Tibial nerve (tissue), 4 donors: ENCODE data around the gene PPDPF. TPM values are rescaled to one million over a fixed set of nuclear protein-coding genes. Genes with fewer than 3 reads are reported as not detected.

Source experiments
- DNase-seq, 2 donors: peaks; one replicate each; pipeline ENCODE4 v3.0.0-alpha.2; 2019; ENCODE audit warnings: low spot score in 2 of 2
- H3K27ac ChIP-seq, 4 donors: fragments of 200-600 bp; sonication (generic) in 3 of 4; one replicate each; pipeline ENCODE4 v1.5.1; 2017 to 2019; ENCODE audit warnings: mild to moderate bottlenecking in 1 of 4
- H3K27me3 ChIP-seq, 2 donors: fragments of 200-600 bp; sonication (generic) in 1 of 2; one replicate each; pipeline versions ENCODE4 v1.5.1 to v1.6.0; 2017 to 2019
- H3K36me3 ChIP-seq, 3 donors: fragments of 200-600 bp; sonication (generic); one replicate each; pipeline ENCODE4 v1.5.1; 2018 to 2019
- H3K4me1 ChIP-seq, 4 donors: fragments of 200-600 bp; sonication (generic) in 3 of 4; one replicate each; pipeline ENCODE4 v1.5.1; 2017 to 2019
- H3K4me3 ChIP-seq, 4 donors: fragments of 200-600 bp; sonication (generic) in 3 of 4; one replicate each; pipeline ENCODE4 v1.5.1; 2017 to 2019; ENCODE audit warnings: mild to moderate bottlenecking in 1 of 4, moderate library complexity in 1 of 4
- H3K9me3 ChIP-seq, 4 donors: fragments of 200-600 bp; sonication (generic) in 3 of 4; one replicate each; pipeline ENCODE4 v1.5.1; 2017 to 2019
- EP300 ChIP-seq, 2 donors: sonication (generic); formaldehyde crosslinking; IDR thresholded peaks; one replicate each; pipeline ENCODE4 v1.6.1; 2017; ENCODE audit warnings: antibody characterized with exemption in 2 of 2, mild to moderate bottlenecking in 1 of 2
- POLR2A ChIP-seq, 2 donors: fragments of 450-650 bp; IDR thresholded peaks; one replicate each; pipeline ENCODE4 v1.6.1; 2017; ENCODE audit warnings: antibody characterized with exemption in 2 of 2, mild to moderate bottlenecking in 2 of 2, moderate library complexity in 2 of 2
- WGBS, 2 donors: methylation state at CpG; one replicate each; pipeline ENCODE4 v1.1.5; 2018; 5-methylcytosine and 5-hydroxymethylcytosine counted together
- total RNA-seq, 4 donors: library from RNA; depleted of rRNA; stranded (reverse); fragments of >200 nt; gene quantifications; one replicate each; pipeline ENCODE4 v1.1.0, GENCODE V29; 2016
- TF ChIP-seq, protein P1 (sequence below), 5 experiments: fragments of 200-600 bp in 3 of 5; fragments of 450-650 bp in 2 of 5; sonication (generic) in 3 of 5; IDR thresholded peaks; one replicate each; pipeline ENCODE4 v1.5.1; 2016 to 2019; ENCODE audit warnings: antibody characterized with exemption in 5 of 5, mild to moderate bottlenecking in 3 of 5, moderate library complexity in 2 of 5

PPDPF gene
- total RNA-seq, 4 donors from 2014 or later: 59.0 to 165 (median 119) TPM

DNA sequence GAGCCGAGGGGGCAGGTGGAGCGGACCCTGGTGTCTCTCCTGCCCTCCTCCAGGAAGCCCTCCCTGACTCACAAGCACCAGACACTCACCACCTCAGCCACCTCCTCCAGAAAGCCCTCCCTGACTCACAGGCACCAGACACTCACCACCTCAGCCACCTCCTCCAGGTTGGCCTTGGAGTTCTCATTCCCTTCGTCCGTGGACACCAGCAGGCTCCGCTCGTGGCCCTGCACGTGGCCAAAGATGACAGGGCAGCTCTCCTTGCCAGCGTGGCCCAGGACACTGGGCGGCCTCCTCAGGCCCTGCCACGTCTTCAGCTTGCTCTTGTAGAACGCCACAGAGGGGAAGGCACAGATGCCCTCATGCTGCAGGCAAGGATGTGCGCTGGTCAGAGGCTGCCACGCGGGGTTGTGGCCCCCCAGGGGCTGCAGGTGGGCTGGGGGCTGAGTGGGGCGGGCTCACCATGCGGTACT, 39.8 kb downstream of the PPDPF start:
- Histone ChIP-seq H3K4me3 (no peak overlapping the region), H3K27ac (no peak overlapping the region), H3K27me3 (no peaks in the 10 kb centered on the region), H3K9me3 (no peaks in the 10 kb centered on the region), H3K4me1 (no peaks in the 10 kb centered on the region), H3K36me3 (peaks cover 6 to 77% (median 7%) of the 10 kb centered on the region in 3 donors)
- WGBS, 2 donors: 92 to 96% methylated on average over 15 to 16 of the region's 16 CpGs
- TF ChIP-seq, protein P1, sequence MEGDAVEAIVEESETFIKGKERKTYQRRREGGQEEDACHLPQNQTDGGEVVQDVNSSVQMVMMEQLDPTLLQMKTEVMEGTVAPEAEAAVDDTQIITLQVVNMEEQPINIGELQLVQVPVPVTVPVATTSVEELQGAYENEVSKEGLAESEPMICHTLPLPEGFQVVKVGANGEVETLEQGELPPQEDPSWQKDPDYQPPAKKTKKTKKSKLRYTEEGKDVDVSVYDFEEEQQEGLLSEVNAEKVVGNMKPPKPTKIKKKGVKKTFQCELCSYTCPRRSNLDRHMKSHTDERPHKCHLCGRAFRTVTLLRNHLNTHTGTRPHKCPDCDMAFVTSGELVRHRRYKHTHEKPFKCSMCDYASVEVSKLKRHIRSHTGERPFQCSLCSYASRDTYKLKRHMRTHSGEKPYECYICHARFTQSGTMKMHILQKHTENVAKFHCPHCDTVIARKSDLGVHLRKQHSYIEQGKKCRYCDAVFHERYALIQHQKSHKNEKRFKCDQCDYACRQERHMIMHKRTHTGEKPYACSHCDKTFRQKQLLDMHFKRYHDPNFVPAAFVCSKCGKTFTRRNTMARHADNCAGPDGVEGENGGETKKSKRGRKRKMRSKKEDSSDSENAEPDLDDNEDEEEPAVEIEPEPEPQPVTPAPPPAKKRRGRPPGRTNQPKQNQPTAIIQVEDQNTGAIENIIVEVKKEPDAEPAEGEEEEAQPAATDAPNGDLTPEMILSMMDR (IDR thresholded peaks at IDR 0.05): no peak
- no peak for TF ChIP-seq POLR2A (IDR thresholded peaks at IDR 0.05)
- TF ChIP-seq EP300 (IDR thresholded peaks at IDR 0.05): no peak
- no peak for DNase-seq

DNA sequence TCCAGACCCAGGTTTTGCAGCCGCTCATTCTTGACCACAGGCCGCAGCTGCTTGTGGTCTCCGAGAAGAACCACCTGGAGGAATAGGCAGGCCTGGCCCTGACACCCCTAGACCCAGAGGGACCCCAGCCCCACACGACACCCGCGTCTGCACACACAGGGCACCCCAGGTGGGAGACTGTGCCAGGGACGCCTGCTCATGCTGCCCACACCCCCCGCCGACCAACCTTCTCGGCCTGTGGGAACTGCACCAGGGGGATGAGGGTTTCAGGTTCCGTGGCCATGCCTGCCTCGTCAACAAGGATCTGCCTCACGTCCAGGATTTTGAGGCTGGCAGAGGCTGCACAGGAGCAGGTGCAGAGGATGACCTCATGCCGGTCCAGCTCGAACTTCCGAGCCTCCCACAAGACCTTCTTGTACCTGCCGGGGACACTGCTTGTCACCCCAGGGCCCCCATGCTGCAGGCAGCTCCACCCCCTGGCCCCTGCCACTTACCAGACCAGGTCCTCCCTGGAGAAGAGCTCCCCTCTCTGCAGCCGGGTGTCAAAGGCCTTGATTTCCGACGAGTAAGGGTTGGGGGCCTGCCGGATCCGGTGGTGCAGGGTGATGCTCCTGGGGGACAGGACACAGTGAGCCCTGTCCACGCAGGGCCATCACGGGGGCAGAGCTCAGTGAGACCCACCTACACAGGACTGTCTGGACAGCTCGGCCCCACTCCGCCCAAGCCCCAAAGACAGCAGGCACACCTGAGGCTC, 40.5 kb downstream of the PPDPF start:
- Histone ChIP-seq H3K4me1 (no peaks in the 10 kb centered on the region), H3K4me3 (no peak overlapping the region), H3K36me3 (peaks cover 6 to 84% (median 7%) of the 10 kb centered on the region in 3 donors), H3K27ac (no peak overlapping the region), H3K9me3 (no peaks in the 10 kb centered on the region), H3K27me3 (no peaks in the 10 kb centered on the region)
- WGBS, 2 donors: 84 to 91% methylated on average over 14 to 22 of the region's 26 CpGs
- no peak for DNase-seq
- TF ChIP-seq EP300 (IDR thresholded peaks at IDR 0.05): no peak

DNA sequence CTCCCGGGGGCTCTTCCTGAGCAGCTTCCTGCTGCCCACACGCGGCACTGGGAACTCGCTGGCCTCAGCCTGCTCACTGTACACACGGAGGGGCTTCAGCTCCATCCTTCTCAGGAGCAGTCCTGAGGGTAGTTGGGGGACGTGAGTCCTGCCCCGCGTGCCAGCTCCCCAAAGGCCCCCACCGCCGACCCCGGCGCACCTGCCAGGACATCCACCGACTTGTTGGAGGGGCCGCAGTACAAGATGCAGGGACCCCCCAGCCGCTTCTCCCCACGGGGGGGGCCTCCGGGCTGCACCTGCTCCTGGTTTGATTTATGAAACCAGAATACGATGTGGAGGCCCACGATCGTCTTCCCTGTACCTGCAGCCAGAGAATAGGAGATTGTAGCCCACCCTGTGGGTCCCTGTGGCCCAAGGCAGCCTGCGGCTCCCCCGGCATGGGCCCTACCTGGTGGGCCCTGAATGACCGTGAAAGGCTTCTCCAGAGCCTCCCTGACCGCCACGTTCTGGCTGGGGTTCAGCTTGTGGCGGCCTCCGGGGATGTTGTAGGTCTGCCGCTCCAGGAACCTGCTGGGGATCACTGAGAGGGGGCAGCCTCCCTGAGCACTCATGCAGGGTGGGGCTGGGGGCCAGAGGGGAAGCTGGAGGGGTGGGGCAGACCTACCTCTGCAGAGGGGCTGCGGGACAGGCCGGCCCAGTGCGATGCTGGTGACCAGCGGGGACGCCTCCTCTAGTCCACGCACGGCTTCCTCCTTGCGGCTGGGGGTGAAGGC, 41.2 kb downstream of the PPDPF start:
- Histone ChIP-seq H3K9me3 (no peaks in the 10 kb centered on the region), H3K4me3 (no peak overlapping the region), H3K27me3 (no peaks in the 10 kb centered on the region), H3K27ac (no peak overlapping the region), H3K36me3 (peaks cover 6 to 92% (median 7%) of the 10 kb centered on the region in 3 donors), H3K4me1 (no peaks in the 10 kb centered on the region)
- DNase-seq: no peak
- 83 to 86% methylated on average over 20 to 24 of the region's 36 CpGs for WGBS, 2 donors
- TF ChIP-seq, protein P1 (IDR thresholded peaks at IDR 0.05): no peak
- TF ChIP-seq EP300 (IDR thresholded peaks at IDR 0.05) (no peak), POLR2A (IDR thresholded peaks at IDR 0.05) (no peak)

DNA sequence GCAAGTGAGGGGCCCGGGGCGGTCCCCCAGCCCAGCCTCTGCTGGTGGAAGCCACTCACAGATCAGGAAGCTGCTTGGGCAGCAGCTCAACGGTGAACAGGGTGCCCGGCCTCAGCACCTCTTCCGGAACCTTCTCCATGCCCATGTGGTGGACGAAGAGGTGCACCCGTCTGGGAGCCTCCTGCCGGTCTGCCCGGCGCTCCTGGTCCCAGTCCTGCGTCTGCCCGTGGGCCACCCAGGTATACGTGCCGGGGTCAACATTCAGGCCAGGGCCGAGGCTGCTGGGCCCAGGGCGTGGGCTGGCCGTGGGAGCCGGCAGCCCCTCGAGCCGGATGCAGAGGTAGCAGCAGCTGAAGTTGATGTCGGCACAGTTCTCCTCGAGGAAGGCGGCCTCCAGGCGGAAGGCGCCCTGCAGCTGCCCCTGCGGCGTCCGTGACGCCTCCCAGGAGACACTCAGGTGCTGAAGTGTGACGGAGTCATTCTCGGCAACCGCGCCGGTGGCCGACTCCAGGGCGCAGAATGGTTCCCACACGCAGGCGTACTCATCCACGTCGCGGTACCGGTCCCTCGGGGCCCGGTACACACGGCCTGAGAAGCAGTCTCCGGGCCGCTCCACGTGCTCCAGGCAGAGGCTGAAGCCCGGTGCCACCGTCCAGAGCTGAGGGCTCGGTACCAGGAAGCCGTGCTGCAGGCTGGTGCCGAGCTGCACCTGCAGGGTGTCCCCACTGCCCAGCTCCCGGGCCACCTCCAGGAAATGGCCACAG, 42.1 kb downstream of the PPDPF start:
- Histone ChIP-seq H3K9me3 (no peaks in the 10 kb centered on the region), H3K27ac (no peak overlapping the region), H3K4me3 (no peak overlapping the region), H3K36me3 (peaks cover 6 to 97% (median 7%) of the 10 kb centered on the region in 3 donors), H3K4me1 (no peaks in the 10 kb centered on the region), H3K27me3 (no peaks in the 10 kb centered on the region)
- DNase-seq: no peak
- TF ChIP-seq, protein P1 (IDR thresholded peaks at IDR 0.05): no peak
- TF ChIP-seq POLR2A (IDR thresholded peaks at IDR 0.05) (no peak), EP300 (IDR thresholded peaks at IDR 0.05) (no peak)
- 95 to 96% methylated on average over 26 to 43 of the region's 54 CpGs for WGBS, 2 donors

DNA sequence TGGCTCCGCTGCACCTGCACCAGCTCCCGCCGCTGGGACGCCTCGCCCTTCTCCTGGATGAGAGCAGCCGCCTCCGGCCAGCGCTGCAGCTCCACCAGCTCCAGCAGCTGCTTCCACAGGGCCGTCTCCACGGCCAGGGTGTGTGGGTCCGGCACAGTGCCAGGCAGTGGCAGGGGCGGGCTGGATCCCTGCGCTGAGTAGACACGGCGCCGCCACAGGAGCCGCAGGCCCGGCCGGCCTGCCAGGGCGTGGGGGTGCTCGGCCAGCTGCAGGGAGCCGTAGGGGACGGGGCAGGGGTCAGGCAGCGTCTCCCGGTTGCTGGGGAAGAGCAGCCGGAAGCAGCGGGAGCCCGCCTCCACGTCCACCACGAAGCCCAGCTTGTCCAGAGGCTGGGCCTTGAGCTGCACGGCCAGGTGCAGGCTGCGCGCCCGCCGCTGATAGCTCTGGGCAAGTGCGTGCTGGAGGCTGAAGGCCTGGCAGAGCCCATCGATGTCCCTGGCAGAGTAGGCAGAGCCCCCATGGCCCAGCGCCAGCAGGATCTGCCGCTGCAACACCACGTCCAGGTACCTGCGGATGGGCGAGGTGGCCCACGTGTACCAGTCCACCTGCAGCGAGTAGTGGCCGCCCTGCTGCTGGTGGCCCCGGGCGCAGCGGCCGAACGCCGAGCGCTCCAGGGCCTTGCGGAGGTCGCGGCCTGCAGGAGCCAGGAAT, 42.8 kb downstream of the PPDPF start:
- Histone ChIP-seq H3K27ac (no peak overlapping the region), H3K27me3 (no peaks in the 10 kb centered on the region), H3K9me3 (no peaks in the 10 kb centered on the region), H3K36me3 (peaks cover 6 to 97% (median 7%) of the 10 kb centered on the region in 3 donors), H3K4me1 (no peaks in the 10 kb centered on the region), H3K4me3 (no peak overlapping the region)
- WGBS, 2 donors: 97 to 98% methylated on average over 26 to 29 of the region's 55 CpGs
- no peak for DNase-seq
- TF ChIP-seq POLR2A (IDR thresholded peaks at IDR 0.05): no peak
- TF ChIP-seq EP300 (IDR thresholded peaks at IDR 0.05): no peak
